C4-2B (cell line): Measurements from ENCODE around the gene CHCHD4.

Experiments
- ZFX ChIP-seq: fragments of 450-650 bp; IDR thresholded peaks from 2 replicates; pipeline ENCODE4 v1.6.1; 2017
- TF ChIP-seq, protein P1 (sequence below): fragments of 450-650 bp; conservative IDR thresholded peaks from 2 replicates; pipeline ENCODE4 v1.5.1; 2017; ENCODE audit warnings: mild to moderate bottlenecking

GRCh38 chr3:14122301-14122700 is 2.4 kb downstream of the CHCHD4 start:
- TF ChIP-seq, protein P1, sequence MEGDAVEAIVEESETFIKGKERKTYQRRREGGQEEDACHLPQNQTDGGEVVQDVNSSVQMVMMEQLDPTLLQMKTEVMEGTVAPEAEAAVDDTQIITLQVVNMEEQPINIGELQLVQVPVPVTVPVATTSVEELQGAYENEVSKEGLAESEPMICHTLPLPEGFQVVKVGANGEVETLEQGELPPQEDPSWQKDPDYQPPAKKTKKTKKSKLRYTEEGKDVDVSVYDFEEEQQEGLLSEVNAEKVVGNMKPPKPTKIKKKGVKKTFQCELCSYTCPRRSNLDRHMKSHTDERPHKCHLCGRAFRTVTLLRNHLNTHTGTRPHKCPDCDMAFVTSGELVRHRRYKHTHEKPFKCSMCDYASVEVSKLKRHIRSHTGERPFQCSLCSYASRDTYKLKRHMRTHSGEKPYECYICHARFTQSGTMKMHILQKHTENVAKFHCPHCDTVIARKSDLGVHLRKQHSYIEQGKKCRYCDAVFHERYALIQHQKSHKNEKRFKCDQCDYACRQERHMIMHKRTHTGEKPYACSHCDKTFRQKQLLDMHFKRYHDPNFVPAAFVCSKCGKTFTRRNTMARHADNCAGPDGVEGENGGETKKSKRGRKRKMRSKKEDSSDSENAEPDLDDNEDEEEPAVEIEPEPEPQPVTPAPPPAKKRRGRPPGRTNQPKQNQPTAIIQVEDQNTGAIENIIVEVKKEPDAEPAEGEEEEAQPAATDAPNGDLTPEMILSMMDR: no peak
- no peak for TF ChIP-seq ZFX
